ENCODE results near the gene SLC35E2B.

DNA sequence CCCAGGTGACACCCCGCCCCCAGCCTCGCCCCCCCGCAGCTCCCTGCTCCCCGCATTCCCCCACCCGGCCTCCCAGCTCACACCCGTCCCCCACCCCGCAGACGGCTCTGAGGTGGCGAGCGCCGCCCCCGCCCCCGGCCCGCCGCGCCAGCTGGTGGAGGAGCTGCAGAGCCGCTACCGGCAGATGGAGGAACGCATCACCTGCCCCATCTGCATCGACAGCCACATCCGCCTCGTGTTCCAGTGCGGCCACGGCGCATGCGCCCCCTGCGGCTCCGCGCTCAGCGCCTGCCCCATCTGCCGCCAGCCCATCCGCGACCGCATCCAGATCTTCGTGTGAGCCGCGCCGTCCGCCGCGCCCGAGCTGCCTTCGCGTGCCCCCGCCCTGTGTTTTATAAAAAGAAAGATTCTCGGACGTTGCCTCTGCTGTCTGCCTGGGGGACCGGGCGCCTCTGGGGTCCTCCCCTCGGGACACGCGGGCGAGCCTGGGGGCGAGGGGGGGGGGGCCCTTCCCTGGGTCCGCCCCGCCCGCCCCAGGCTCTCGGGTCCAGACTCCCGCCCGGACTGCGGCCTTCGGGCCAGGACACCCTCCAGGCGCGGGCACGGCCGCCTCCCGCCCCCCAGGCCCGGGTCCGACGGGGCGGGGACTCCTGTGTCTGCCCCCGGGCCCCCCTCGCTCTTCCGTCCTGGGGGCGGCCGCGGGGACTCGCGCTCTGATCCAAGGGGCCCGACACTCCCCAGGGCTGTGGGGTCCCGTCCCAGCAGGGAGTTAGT, 62.2 kb downstream of the SLC35E2B start:
- TF ChIP-seq, protein P1, sequence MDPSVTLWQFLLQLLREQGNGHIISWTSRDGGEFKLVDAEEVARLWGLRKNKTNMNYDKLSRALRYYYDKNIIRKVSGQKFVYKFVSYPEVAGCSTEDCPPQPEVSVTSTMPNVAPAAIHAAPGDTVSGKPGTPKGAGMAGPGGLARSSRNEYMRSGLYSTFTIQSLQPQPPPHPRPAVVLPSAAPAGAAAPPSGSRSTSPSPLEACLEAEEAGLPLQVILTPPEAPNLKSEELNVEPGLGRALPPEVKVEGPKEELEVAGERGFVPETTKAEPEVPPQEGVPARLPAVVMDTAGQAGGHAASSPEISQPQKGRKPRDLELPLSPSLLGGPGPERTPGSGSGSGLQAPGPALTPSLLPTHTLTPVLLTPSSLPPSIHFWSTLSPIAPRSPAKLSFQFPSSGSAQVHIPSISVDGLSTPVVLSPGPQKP (IDR thresholded peaks at IDR 0.05; ENCODE audit: low read depth, low read length), result no peak
- TF ChIP-seq RFX5 (IDR thresholded peaks at IDR 0.05), result no peak
- TF ChIP-seq BHLHE40 (IDR thresholded peaks at IDR 0.05; ENCODE audit: low read depth, low read length), result no peak
- TF ChIP-seq JUN (IDR thresholded peaks at IDR 0.05), result no peak
- TF ChIP-seq, protein P2, sequence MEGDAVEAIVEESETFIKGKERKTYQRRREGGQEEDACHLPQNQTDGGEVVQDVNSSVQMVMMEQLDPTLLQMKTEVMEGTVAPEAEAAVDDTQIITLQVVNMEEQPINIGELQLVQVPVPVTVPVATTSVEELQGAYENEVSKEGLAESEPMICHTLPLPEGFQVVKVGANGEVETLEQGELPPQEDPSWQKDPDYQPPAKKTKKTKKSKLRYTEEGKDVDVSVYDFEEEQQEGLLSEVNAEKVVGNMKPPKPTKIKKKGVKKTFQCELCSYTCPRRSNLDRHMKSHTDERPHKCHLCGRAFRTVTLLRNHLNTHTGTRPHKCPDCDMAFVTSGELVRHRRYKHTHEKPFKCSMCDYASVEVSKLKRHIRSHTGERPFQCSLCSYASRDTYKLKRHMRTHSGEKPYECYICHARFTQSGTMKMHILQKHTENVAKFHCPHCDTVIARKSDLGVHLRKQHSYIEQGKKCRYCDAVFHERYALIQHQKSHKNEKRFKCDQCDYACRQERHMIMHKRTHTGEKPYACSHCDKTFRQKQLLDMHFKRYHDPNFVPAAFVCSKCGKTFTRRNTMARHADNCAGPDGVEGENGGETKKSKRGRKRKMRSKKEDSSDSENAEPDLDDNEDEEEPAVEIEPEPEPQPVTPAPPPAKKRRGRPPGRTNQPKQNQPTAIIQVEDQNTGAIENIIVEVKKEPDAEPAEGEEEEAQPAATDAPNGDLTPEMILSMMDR (IDR thresholded peaks at IDR 0.05), result no peak
- TF ChIP-seq, protein P3, sequence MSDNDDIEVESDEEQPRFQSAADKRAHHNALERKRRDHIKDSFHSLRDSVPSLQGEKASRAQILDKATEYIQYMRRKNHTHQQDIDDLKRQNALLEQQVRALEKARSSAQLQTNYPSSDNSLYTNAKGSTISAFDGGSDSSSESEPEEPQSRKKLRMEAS (IDR thresholded peaks at IDR 0.05), result no peak
- no peak for TF ChIP-seq SREBF2 (IDR thresholded peaks at IDR 0.05)
- no peak for TF ChIP-seq POLR2A (IDR thresholded peaks at IDR 0.05; ENCODE audit: low read length)

Measured in A549 (cell line).